ENCODE data around the gene KLRB1.

Gene KLRB1

GRCh38 chr12:9649532-9649940 lies 41.8 kb upstream of the KLRB1 start:
- Histone ChIP-seq H4K20me1 (ENCODE audit: insufficient read depth, low read length) (no peaks in the 10 kb centered on the region), H3K4me3 (ENCODE audit: low read depth in 1 of 2, low read length in 2 of 2) (peak overlapping the region; percentile 43 to 79), H3K9me3 (ENCODE audit: insufficient read depth, low read length, severe bottlenecking) (peaks cover 3% of the 10 kb centered on the region), H3K4me1 (ENCODE audit: insufficient read depth, low read length) (peaks cover 60% of the 10 kb centered on the region), H2AFZ (ENCODE audit: low read depth, low read length) (no peak overlapping the region), H3K27me3 (ENCODE audit: insufficient read depth, low read length, poor library complexity) (no peaks in the 10 kb centered on the region), H3K79me2 (ENCODE audit: insufficient read depth, low read length) (peaks cover 48% of the 10 kb centered on the region), H3K4me2 (ENCODE audit: insufficient read depth, low read length) (peak overlapping the region; percentile 80), H3K27ac (ENCODE audit: low read length) (peak overlapping the region; percentile 97), H3K9ac (ENCODE audit: low read depth, low read length) (peak overlapping the region; percentile 68), H3K36me3 (ENCODE audit: insufficient read depth, low read length) (peaks cover 18% of the 10 kb centered on the region)
- TF ChIP-seq EZH2 (IDR thresholded peaks at IDR 0.05; ENCODE audit: borderline replicate concordance, low read depth, low read length, severe bottlenecking) (no peak), CTCF (IDR thresholded peaks at IDR 0.05; ENCODE audit: borderline replicate concordance, extremely low read depth, low read length, poor library complexity, severe bottlenecking) (no peak)
- ATAC-seq (ENCODE audit: insufficient read depth, low read depth) = no peak
- DNase-seq = peak; percentile 65

- peaks cover 60% of the 10 kb centered on the region for H3K4me1 ChIP-seq (ENCODE audit: insufficient read depth, low read length)
- no peak for DNase-seq
Measured at GRCh38 chr12:9648701-9649531, 41.2 kb upstream of the KLRB1 start.

GRCh38 chr12:9647825-9648700 lies 40.3 kb upstream of the KLRB1 start:
- H3K9me3 ChIP-seq (ENCODE audit: insufficient read depth, low read length, severe bottlenecking) = peaks cover 3% of the 10 kb centered on the region
- no peaks in the 10 kb centered on the region for H3K27me3 ChIP-seq (ENCODE audit: insufficient read depth, low read length, poor library complexity)
- peak overlapping the region; percentile 68 for H3K9ac ChIP-seq (ENCODE audit: low read depth, low read length)
- peak overlapping the region; percentile 69 for H2AFZ ChIP-seq (ENCODE audit: low read depth, low read length)
- H3K79me2 ChIP-seq (ENCODE audit: insufficient read depth, low read length) = peaks cover 41% of the 10 kb centered on the region
- ATAC-seq (ENCODE audit: insufficient read depth, low read depth) (peak; percentile 78), DNase-seq (peak; percentile 93)
- no peaks in the 10 kb centered on the region for H4K20me1 ChIP-seq (ENCODE audit: insufficient read depth, low read length)
- peaks cover 65% of the 10 kb centered on the region for H3K4me1 ChIP-seq (ENCODE audit: insufficient read depth, low read length)
- peak overlapping the region; percentile 80 for H3K4me2 ChIP-seq (ENCODE audit: insufficient read depth, low read length)
- peak overlapping the region; percentile 43 to 79 for H3K4me3 ChIP-seq (ENCODE audit: low read depth in 1 of 2, low read length in 2 of 2)
- H3K36me3 ChIP-seq (ENCODE audit: insufficient read depth, low read length) = peaks cover 3% of the 10 kb centered on the region
- TF ChIP-seq EZH2 (IDR thresholded peaks at IDR 0.05; ENCODE audit: borderline replicate concordance, low read depth, low read length, severe bottlenecking) (no peak), CTCF (IDR thresholded peaks at IDR 0.05; ENCODE audit: borderline replicate concordance, extremely low read depth, low read length, poor library complexity, severe bottlenecking) (no peak)
- peak overlapping the region; percentile 97 for H3K27ac ChIP-seq (ENCODE audit: low read length)

More at GRCh38 chr12:9648701-9649531, 41.2 kb upstream of the KLRB1 start:
- peak overlapping the region; percentile 68 for H3K9ac ChIP-seq (ENCODE audit: low read depth, low read length)
- no peaks in the 10 kb centered on the region for H4K20me1 ChIP-seq (ENCODE audit: insufficient read depth, low read length)
- peak overlapping the region; percentile 43 to 79 for H3K4me3 ChIP-seq (ENCODE audit: low read depth in 1 of 2, low read length in 2 of 2)
- no peak for ATAC-seq (ENCODE audit: insufficient read depth, low read depth)
- no peak for TF ChIP-seq CTCF (IDR thresholded peaks at IDR 0.05; ENCODE audit: borderline replicate concordance, extremely low read depth, low read length, poor library complexity, severe bottlenecking)
- no peak for TF ChIP-seq EZH2 (IDR thresholded peaks at IDR 0.05; ENCODE audit: borderline replicate concordance, low read depth, low read length, severe bottlenecking)
- peak overlapping the region; percentile 97 for H3K27ac ChIP-seq (ENCODE audit: low read length)
- peak overlapping the region; percentile 80 for H3K4me2 ChIP-seq (ENCODE audit: insufficient read depth, low read length)
- peaks cover 3% of the 10 kb centered on the region for H3K9me3 ChIP-seq (ENCODE audit: insufficient read depth, low read length, severe bottlenecking)
- H3K36me3 ChIP-seq (ENCODE audit: insufficient read depth, low read length) = peaks cover 11% of the 10 kb centered on the region
- no peaks in the 10 kb centered on the region for H3K27me3 ChIP-seq (ENCODE audit: insufficient read depth, low read length, poor library complexity)
- peak overlapping the region; percentile 69 for H2AFZ ChIP-seq (ENCODE audit: low read depth, low read length)
- H3K79me2 ChIP-seq (ENCODE audit: insufficient read depth, low read length) = peaks cover 48% of the 10 kb centered on the region

All from DND-41 (cell line).